WI38 (cell line): ENCODE results near the gene INO80D.
"Not testable (repeated sequence)": the region's sequence is repeated elsewhere in the genome, so short reads cannot be mapped to it uniquely, and the experiment has no call there.

Source experiments
- H3K4me3 ChIP-seq: 2 replicates; pipeline ENCODE4 v1.5.1; 2011; ENCODE audit warnings: low read depth, mild to moderate bottlenecking, control low read depth, low read length
- TF ChIP-seq, protein P1 (sequence below): IDR thresholded peaks from 2 replicates; pipeline ENCODE4 v1.5.1; 2012; ENCODE audit warnings: low read depth, mild to moderate bottlenecking, control low read depth, low read length

INO80D gene

GRCh38 chr2:206082298-206082843, 3.6 kb downstream of the INO80D start:
- no peak overlapping the region for H3K4me3 ChIP-seq
- TF ChIP-seq, protein P1, sequence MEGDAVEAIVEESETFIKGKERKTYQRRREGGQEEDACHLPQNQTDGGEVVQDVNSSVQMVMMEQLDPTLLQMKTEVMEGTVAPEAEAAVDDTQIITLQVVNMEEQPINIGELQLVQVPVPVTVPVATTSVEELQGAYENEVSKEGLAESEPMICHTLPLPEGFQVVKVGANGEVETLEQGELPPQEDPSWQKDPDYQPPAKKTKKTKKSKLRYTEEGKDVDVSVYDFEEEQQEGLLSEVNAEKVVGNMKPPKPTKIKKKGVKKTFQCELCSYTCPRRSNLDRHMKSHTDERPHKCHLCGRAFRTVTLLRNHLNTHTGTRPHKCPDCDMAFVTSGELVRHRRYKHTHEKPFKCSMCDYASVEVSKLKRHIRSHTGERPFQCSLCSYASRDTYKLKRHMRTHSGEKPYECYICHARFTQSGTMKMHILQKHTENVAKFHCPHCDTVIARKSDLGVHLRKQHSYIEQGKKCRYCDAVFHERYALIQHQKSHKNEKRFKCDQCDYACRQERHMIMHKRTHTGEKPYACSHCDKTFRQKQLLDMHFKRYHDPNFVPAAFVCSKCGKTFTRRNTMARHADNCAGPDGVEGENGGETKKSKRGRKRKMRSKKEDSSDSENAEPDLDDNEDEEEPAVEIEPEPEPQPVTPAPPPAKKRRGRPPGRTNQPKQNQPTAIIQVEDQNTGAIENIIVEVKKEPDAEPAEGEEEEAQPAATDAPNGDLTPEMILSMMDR: no peak

GRCh38 chr2:206080927-206081326, 5.0 kb downstream of the INO80D start:
- TF ChIP-seq, protein P1: no peak
- no peak overlapping the region for H3K4me3 ChIP-seq

GRCh38 chr2:206079699-206080465, 6.1 kb downstream of the INO80D start:
- TF ChIP-seq, protein P1: no peak
- H3K4me3 ChIP-seq: no peak overlapping the region

GRCh38 chr2:206077879-206078278, 8.1 kb downstream of the INO80D start:
- not testable (repeated sequence) for H3K4me3 ChIP-seq

GRCh38 chr2:206075113-206075512, 10.9 kb downstream of the INO80D start:
- TF ChIP-seq, protein P1: no peak

DNA sequence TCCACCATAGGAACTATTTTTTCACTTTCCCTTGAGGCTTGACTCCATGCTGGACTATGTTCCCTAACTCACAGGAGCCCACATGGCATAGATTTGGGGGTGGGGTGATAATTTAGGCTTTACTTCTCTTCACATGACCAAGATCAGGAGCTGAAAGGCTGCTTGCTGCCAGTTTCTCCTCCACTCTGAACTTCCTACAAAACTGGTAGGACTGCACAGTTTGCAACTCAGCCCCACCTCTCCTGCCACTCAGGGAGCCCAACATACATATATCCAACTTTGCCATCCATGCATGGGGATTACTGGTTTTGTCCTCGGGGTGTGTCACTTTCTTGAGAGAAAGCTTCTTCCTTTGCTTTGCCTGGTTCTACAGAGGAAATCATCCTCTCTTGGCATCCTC, 14.2 kb downstream of the INO80D start:
- TF ChIP-seq, protein P1: no peak

More at GRCh38 chr2:206075113-206075512, 10.9 kb downstream of the INO80D start:
- H3K4me3 ChIP-seq: no peak overlapping the region

GRCh38 chr2:206069417-206069816, 16.6 kb downstream of the INO80D start:
- no peak overlapping the region for H3K4me3 ChIP-seq
- TF ChIP-seq, protein P1: no peak

More for the DNA sequence above, 14.2 kb downstream of the INO80D start:
- no peak overlapping the region for H3K4me3 ChIP-seq
